NT2/D1 (cell line): ENCODE data around the gene GNAI3.

Experiments
- YY1 ChIP-seq: IDR thresholded peaks from 2 replicates; pipeline ENCODE4 v1.6.1; 2011; ENCODE audit not compliant: insufficient read length, insufficient read depth
- ZNF274 ChIP-seq: IDR thresholded peaks from 2 replicates; pipeline ENCODE4 v1.6.1; 2011; ENCODE audit warnings: mild to moderate bottlenecking, low read depth, low read length

GRCh38 chr1:109626682-109627408, 78.4 kb downstream of the GNAI3 start:
- TF ChIP-seq YY1 (no peak), ZNF274 (no peak)
